Activated CD4-positive, CD25-positive, alpha-beta regulatory T cell treated with anti-CD3 and anti-CD28 coated beads, Interleukin-2, amount 50 U/mL, for 24 hours (primary cell): ENCODE measurements around the gene PIGH.

ENCODE experiments used
- ATAC-seq, 2 donors: fragments of 150-1000 bp; cut with Tn5 transposase; one replicate each; pipeline ENCODE4 v1.10.0; 2021; ENCODE audit warnings: mild to moderate bottlenecking in 1 of 2, moderate library complexity in 1 of 2

Gene PIGH, protein sequence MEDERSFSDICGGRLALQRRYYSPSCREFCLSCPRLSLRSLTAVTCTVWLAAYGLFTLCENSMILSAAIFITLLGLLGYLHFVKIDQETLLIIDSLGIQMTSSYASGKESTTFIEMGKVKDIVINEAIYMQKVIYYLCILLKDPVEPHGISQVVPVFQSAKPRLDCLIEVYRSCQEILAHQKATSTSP

DNA sequence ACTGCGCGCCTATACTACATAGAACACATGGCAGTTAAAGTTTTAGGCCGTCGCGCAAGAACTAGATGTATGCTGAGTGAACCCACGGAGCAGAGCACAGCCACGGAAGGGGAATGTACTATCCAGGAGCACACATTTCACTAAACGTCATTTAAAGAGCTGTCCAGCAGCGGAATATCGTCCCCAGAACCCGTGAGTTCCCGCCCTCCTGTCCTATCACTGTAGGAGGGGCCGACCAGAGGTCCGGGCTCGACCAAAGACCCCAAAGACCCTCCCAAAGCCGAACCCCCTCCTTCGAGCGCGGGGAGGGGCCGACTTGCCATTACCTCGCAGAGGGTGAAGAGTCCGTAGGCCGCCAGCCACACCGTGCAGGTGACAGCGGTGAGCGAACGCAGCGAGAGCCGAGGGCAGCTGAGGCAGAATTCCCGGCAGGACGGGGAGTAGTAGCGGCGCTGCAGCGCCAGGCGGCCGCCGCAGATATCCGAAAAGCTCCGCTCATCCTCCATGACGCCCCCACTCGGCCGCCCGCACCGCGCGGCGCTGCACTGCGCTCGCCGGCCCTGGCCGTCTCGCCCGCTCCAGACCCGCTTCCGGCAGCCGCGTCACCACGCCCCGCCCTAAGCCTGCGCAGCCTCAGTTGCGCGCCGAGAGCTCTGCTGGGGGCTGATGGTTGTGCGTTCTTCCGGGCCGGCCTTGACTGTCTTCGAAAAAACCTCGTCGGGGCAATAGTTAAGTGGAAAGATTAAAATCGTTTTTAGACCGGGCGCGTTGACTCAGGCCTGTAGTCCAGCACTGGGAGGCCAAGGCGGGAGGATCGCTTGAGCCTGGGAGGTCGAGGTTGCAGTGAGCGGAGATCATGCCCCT, at the start of gene PIGH:
Gene PIGH (minus strand): TSS at position 571 of the 864 bp plus-strand sequence. CDS start 65 bp downstream, at position 506.
- ATAC-seq = peak; percentile 99 to 100

DNA sequence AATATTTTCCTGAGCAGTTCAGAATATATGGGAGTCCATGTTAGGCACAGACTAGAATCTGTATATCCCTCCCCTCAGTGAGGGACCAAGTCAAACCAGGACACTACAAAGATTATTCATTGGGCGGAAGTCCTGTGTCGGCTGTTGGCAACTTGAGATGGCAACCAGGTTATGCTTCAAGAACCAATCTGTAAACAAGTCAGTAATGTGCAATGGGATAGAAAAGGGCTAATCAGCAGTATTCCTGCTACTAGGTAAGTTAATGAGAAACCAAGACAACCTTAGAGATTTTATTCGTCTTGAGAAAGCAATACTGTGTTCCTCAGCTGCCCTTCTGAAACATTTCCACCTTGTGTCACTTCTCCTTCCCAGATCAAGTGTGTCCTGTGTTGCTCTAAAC, 46.1 kb upstream of the PIGH start:
- ATAC-seq = no peak

DNA sequence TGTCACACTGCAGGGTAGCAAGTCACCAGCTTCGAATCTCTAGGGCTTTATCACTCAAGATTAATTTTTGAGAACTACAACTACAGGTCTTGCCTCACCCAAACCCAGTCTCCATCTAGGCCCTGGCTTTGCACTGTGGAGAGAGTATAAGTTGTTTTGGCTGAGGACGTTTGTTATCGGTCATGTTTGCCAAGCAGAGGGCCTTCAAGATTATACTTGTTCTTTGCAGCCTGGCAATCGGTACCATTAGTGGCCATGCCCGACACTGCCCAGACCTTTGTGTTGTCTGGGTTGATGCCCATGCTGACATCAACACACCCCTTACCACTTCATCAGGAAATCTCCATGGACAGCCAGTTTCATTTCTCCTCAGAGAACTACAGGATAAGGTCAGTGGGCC, 45.3 kb upstream of the PIGH start:
- no peak for ATAC-seq

DNA sequence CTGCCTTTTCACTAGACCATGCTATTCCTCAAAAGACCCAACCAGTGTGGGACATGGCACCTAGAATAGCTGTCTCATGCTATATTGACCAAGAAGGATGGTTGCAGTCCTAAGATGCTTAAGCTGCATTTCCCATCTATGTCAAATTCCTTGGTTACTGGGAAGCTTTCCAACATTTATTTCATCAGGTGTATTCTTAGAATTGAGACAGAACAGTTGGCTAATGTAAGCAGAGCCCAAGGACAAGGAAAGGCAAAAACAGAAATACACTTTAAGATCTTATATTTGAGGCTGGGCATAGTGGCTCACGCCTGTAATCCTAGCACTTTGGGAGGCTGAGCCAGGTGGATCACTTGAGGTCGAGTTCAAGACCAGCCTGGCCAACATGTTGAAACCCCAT, 44.4 kb upstream of the PIGH start:
- no peak for ATAC-seq

DNA sequence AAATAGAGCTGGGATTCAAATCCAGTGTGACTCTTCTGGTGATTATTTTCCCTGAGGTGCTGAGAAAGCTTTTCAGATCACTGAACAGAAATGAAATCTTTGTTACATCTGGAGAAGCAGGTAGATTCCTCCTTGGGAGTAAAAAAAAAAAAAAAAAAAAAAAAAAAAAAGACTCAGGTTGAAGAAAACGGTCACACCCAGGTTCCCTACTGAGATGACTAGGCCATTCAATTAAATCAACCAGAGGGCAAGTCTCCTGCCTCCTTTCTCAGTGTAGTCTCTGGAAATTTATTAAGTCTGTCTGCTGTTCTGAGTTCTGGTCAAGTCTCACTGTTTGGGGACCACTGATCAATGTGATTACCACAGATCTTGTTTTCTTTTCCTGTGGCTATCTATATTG, 43.6 kb upstream of the PIGH start:
- no peak for ATAC-seq

GRCh38 chr14:67641902-67642749, 42.1 kb upstream of the PIGH start:
- peak; percentile 86 to 87 for ATAC-seq

GRCh38 chr14:67641480-67641879, 41.4 kb upstream of the PIGH start:
- ATAC-seq = no peak

GRCh38 chr14:67638642-67639041, 38.6 kb upstream of the PIGH start:
- no peak for ATAC-seq

GRCh38 chr14:67636361-67636919, 36.4 kb upstream of the PIGH start:
- peak in 1 of 2 donors; percentile 13 for ATAC-seq

GRCh38 chr14:67633451-67634147, 33.5 kb upstream of the PIGH start:
- ATAC-seq = no peak

DNA sequence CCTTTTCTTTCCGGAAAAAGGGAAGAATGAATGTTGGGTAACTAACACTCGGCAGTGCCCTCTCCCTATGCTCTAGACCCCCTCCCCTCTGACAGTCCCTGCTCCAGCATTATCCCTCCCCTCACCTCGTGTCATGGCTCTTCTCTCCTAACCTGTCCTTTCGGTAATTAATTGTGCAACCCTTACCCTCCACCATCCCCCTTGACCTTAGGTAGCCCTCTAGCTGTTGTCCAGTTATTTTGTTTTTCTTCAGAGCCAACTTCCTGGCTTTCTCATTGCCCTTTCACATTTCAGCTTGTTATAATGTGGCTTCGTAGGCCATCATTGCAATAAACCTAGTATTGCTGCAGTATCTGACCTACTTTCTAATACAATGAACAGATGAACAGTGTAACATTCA, 30.9 kb upstream of the PIGH start:
- no peak for ATAC-seq

- ATAC-seq = no peak
Measured at GRCh38 chr14:67630186-67630585, 30.1 kb upstream of the PIGH start.

DNA sequence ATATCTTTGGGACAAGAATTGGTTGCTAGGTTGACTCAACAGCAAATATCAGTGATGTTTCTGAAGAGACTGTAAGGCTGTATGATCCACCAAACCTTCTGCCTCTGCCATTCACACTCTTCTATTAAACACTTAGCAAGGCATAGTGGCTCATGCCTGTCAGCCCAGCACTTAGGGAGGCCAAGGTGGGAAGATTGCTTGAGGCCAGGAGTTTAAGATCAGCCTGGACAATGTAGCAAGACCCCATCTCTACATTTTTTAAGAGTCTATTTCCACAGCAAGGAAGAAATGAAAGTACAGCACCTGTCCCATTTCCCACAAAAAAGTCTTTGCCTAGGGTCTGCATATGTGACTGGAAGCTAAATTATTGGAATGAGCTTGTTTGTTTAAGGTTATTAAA, 27.5 kb upstream of the PIGH start:
- no peak for ATAC-seq

DNA sequence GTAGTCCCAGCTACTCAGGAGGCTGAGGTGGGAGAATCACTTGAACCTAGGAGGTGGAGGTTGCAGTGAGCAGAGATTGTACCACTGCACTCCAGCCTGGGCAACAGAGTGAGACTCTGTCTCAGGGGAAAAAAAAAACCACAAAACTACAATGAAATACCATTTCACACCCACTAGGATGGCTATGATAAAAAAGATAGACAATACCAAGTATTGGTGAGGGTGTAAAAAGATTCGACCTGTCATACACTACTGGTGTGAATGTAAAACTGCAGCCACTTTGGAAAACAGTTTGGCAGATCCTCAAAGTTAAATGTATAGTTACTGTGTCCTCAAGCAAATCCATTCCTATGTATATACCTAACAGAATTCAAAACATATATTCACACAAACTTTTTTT, 26.1 kb upstream of the PIGH start:
- ATAC-seq = peak in 1 of 2 donors; percentile 20

DNA sequence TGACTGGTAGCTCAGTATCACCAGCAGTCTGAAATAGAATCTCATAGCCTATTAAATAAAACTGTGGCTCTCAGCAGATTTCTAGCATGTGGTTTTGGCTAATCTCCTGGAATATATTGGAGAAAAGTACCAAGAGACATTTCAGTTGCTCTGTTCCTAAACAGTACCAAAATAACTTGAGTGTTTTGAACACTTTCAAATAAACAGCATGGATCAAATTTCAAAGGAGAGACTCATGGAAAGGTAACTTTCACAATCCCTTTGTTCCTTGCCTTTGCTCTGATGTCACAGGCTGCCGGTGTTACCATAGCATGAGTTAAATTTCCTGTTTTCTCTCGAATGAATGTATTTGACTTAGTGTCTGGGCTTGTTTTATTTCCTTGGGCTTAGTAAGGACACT, 23.0 kb upstream of the PIGH start:
- ATAC-seq = no peak

- ATAC-seq = no peak
Measured at GRCh38 chr14:67622675-67623074, 22.6 kb upstream of the PIGH start.

- ATAC-seq = no peak
Measured at GRCh38 chr14:67620217-67620785, 20.2 kb upstream of the PIGH start.

DNA sequence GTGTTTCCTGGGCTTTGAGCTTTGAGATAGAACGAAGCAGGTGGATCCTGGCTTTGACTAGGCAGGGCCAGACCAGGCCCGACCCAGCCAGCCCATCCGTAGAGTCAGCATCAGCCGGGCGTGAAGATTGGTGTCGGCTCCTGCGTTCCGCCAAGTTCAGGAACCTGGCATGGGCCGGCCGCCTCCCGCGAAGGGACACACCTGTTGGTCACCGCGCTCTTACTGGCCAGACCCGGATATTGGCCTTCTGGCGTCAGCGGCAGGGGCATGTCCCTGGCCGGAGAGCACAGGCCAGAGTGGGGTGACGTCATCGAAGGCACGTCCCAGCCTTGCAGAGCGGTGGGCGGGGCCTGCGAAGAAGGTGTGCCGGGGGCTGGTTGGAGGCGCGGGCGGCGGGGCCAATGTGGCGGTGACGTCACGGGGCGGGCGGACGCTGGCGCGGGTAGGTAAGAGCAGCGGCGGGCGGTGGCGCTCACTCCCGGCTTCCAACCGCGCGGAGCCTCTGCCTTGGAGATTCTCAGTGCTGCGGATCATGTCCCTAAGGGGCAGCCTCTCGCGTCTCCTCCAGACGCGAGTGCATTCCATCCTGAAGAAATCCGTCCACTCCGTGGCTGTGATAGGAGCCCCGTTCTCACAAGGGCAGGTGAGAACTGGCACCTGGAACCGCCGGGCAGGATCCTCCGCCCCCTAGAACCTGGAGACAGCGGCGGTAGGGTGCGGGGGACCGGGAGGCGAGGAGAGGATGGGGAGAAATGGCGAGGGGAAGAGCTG, 19.6 kb upstream of the PIGH start, which contains the start of gene ARG2:
Gene ARG2 (plus strand): TSS at position 475 of the 771 bp plus-strand sequence. CDS start 58 bp downstream, at position 533.
- ATAC-seq = peak; percentile 95 to 97

- peak; percentile 19 to 32 for ATAC-seq
Measured at GRCh38 chr14:67618617-67619063, 18.6 kb upstream of the PIGH start.

- no peak for ATAC-seq
Measured at GRCh38 chr14:67610491-67610890, 10.4 kb upstream of the PIGH start.
